ENCODE data around the gene RTL9.

Gene RTL9

DNA sequence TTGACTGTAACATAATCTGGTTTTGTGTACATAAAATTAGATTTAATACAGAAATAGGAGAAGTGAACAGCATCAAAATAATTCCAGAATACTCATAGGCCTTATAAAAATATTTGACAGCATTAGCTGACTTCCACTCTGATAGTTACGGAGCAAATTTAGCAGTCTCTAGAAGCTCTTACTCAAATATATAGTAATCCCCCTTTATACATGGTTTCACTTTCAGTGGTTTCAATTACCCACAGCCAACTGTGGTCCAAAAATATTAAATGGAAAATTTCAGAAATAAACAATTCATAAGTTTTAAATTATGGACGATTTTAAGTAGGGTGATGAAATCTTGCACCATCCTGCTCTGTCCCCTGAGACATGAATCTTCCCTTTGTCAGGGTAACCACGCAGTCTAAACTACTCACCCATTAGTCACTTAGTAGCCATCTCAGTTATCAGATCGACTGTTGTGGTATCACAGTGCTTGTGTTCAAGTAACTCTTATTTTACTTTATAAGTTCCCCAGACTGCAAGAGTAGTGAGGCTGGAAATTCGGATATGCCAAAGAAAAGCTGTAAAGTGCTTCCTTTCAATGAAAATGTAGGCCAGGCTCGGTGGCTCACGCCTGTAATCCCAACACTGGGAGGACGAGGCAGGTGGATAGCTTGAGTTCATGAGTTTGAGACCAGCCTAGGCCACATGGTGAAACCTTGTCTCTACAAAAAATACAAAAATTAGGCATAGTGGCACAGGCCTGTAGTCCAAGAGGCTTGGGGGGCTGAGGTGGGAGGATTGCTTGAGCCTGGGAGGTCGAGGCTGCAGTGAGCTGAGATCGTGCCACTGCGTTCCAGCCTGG is 17.2 kb upstream of the RTL9 start:
- DNase-seq (ENCODE audit: low read depth in 3 of 3): no peak

DNA sequence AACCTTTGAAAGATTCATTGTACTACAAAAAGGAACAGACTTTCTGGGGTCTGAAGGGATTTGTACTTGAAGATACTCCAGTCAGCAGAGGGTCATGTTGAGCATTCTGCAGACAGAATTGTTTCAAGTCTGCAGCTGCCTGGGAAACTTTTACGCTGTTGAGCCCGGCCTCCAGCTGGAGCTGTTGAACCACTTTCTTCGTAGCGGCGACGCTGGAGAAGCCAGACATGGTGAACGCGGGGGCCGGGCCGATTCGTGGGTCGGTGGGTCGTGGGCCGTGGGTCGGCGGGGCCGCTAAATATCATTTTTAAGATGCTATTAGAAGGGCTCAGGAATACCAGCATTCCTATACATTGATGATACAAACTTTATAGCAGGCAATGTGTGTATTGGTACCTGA is 12.0 kb upstream of the RTL9 start:
- DNase-seq (ENCODE audit: low read depth in 3 of 3): no peak

DNA sequence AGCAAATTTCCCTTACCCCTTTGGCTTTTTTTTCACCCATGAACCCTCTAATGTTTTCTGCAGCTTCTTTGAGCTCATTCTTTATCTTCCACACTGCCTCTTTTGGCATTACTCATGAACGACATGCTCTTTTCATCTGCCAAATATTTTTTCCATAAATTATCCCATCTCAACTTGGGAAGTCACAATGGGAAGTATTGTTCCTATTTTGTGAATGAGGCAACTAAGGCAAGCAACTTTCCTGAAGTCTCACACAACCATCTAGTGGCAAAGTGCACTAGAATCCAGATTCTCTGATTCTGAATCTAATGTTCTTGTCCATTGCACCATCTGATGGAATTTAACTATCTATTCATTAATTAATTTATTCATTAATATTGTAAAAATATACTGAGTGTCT is 625 bp downstream of the RTL9 start:
- no peak for DNase-seq (ENCODE audit: low read depth in 3 of 3)

DNA sequence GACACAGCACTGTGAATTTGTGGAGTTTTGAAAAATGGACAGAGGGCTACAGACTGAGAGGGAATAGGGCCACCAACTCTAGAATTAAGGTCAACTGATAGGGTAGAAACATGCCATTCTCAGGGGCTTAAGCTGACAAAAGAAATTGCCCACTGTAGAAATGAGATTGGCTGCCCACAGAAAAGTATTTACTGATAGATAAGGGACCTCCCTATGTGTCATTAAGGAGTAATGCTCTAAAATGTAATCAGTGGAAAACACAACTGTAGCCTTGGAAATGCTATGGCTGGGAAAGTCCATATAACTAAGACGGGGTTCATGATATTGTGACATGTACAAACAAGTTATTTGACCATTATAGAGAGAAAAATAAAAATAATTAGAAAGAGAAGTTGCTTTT is 4.6 kb downstream of the RTL9 start:
- no peak for DNase-seq (ENCODE audit: low read depth in 3 of 3)

DNA sequence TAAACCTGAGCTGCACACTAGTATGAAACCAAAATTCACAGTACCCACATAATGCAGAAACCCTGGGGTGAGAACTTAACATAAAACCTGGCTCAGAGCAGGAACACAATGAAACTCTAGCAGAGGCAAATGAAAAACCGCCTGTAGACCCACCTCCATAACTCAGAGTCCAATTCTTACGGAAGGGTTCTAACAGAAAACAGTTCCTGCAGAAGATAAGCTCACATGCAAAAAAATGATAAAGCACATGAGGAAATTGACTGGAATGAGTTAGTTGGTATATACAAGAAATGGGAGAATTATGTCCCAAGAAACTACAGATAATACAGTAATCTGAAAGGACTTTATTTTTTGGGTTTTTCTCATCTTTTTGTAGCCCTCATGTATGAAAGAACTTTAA is 14.7 kb downstream of the RTL9 start:
- no peak for DNase-seq (ENCODE audit: low read depth in 3 of 3)

DNA sequence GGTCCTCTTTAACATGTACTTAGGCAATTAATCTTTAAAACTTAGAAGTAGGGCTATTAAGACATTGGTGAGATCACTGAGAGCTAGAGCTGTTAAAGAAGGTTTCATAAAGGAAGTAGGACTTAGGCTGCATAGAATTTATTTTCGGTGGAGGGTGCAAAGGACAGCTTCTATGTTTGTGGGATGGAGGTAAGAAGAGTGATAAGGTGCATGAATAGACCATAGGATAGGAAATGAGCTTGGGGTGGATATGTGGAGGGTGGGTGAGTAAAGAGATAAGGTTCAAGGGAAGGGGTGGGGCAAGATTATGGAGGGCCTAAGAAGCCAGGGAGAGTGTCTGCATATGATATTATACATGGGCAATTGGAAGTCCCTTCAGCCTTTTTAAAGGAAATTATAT is 15.9 kb downstream of the RTL9 start:
- DNase-seq (ENCODE audit: low read depth in 3 of 3): no peak

DNA sequence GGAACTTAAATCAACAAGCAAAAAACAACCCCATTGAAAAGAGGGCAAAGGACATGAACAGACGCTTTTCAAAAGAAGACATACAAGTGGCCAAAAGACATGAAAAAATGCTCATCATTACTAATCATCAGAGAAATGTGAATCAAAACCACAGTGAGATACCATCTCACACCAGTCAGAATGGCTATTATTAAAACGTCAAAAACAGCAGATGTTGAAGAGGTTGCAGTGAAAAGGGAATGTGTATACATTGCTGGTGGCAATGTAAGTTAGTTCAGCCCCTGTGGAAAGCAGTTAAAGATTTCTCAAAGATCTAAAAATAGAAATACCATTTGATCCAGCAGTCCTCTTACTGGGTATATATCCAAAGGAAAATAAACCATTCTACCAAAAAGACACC is 22.6 kb downstream of the RTL9 start:
- no peak for DNase-seq (ENCODE audit: low read depth in 3 of 3)

DNA sequence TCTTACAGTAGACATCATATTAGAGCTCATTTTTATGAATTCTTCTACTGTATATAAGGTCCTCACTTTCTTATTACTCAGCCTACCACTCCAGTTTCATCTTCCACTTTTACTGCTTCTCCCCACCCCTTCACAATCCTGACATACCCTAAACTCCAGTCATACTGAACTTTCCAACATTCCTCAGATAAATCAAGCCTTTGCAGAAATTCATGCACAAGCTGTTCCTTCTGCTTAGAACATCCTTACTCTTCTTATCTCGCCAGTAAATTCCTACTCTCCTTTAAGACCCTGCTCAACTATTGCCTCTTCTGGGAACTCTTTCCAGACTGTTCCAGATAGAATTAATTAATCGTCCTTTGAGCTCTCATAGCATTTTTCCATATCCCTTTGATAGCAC is 24.8 kb downstream of the RTL9 start:
- DNase-seq (ENCODE audit: low read depth in 3 of 3): no peak

DNA sequence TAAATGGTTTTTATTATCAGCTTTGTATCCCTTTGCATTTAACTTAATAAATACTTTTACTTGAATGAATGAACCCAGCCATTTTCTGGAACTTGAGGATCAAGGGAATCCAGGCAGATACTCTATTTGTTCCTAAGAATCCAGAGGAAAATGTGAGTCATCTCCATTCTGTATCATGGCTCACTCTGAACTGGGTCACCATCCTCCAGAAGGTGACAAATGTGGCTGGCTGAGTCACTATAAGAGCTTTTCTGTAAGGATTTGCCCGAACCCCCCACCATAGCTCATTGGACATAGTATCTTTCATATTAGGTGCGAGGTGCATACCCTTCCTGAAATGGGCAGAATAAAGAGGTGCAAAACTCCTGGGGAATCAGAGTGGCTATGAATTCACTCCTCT is 25.8 kb downstream of the RTL9 start:
- DNase-seq (ENCODE audit: low read depth in 3 of 3): no peak

DNA sequence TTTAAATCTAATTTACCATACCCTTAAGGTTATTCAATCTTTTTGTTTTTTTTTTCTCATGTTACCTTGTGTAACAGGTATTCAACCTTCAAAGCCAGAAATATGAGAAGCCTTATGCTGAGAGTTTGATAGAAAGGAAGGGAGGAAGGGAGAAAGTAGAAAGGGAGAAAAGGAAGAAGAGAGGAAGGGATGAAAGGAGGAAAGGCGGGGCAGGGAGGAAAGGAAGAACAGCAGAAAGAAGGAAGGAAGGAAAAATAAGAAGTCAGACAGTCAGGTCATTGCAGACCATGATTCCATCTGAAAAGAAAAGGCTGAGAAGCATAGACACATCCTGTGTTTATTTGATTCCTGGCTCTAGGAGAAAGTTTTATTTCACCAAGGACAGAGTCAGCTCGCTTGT is 30.9 kb downstream of the RTL9 start:
- no peak for DNase-seq (ENCODE audit: low read depth in 3 of 3)

DNA sequence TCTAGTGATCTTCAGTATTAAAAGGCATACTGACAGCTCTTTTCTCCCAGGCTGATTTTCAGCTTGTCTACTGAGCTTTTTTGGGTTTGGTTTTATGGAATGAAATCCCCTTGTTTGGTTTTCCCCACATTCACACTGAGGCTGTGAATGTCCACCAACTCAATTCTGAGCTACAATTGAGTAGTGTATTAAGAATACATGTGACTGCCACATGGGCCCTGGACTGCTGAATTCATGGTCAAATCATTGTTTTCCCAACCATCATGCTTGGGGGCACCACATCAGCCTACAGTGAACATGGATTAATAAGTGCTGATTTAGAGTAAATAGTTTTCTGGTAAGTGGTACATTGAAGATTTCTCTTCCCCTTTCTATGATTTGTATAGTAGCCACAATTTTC is 32.4 kb downstream of the RTL9 start:
- DNase-seq (ENCODE audit: low read depth in 3 of 3): no peak

DNA sequence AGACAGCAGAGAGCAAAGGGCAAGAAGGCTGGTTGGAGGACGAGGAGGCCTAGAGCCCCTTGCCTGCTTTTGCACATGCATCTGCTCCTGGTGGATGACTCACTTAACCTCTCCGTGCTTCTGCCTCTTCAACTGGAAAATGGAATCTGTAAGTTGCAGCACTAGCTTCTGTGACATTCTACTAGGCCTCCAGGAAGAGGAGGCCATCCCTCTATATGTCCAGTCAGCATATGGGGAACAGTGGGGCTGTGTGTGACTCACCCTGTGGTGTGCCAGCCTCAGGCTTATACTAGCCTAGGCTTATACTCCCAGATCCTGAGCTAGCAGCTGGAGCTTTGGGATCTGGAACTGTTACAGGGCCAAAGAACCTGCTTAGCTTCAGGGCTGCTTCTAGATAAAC is 36.0 kb downstream of the RTL9 start:
- no peak for DNase-seq (ENCODE audit: low read depth in 3 of 3)

DNA sequence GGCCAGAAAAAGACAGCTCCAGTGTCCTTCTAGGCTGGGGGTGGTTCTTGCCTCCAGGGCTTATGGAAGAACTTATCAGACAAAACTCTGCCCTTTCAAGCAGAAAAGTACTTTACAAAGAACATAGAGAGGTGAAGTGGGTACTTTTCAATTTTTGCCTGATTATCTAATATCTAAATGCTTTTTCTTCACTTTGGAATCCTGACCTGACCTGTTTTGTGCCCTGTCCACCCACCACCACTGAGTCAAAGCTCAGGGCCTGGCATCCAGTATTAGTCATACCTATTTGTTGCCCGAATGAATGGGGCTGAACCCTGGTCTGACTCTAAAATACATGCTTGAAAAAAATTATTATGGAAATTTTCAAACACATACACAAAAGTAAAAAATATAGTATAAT is 37.2 kb downstream of the RTL9 start:
- no peak for DNase-seq (ENCODE audit: low read depth in 3 of 3)

DNA sequence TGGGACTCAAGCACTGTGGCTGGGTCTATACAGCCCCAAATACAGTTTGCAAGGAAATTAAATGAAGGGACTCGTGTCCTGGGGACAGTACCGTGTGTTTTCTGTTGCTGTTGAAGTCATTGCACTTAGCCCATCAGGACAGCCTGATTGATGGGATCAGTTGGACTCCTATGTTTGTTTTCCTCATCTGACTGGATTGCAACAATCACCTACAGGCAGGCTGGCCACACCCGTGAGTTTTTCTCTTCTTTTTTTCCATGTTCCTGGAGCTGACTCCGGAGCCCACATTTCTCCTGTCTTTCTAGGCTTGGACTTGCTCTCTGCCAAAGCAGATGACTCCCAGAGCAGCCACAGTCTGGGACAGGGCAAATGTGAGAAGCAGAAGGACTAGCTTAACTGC is 38.1 kb downstream of the RTL9 start:
- no peak for DNase-seq (ENCODE audit: low read depth in 3 of 3)

DNA sequence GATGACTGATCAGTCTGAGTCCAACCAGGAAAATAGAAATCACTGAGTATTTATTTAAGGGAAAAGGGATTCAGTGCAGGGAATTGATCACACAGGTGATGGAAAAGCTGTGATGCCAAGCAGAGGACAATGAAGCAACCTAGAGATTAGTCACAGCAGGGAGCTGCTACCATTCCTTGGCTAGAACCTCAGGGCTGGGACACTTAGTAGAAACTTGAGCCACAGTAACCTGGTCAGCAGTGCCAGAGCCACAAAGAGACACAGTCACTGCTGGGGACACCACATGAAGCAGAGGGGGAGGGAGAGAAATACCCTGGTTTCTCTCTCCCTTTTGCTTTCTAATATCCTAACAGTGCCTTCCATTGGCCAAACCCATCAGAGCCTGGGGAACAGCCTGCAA is 38.7 kb downstream of the RTL9 start:
- DNase-seq (ENCODE audit: low read depth in 3 of 3): no peak

DNA sequence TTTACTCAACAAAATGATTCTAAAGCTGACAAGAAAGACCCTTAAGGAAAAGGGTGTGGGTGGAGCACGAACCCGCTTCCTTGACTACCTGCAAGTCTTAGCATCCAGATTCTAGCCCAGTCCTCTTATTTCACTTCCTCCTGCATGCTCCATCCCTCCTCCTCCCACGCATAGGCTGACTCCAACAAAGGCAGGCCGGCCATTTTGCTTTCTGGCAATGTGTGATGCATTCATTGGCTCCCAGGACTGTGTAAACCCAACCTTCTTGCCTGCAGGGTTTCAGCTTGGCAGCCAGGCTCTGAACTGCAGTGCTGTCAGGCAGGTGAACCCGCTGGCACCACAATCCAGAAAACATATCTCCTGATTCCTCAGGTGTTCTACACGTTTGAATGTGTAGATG is 39.3 kb downstream of the RTL9 start:
- DNase-seq (ENCODE audit: low read depth in 3 of 3): no peak

DNA sequence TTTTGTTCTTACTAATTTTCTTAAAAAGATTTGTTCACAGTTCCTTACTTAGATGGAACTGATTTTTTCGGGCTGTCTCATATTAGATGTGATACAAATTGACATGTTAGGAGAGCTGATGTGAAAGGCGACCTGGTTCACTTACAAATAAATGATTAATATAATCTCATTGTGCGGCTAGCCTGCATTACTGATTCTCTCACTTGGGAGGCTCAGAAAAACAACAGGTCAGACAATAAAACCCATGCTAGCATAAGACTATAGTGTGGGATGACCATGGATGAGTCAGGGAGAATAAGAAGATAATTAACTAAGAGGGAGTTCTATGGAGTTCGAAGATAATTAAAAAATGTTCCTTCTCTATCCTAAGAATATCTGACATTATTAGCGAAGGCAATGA is 40.8 kb downstream of the RTL9 start:
- DNase-seq (ENCODE audit: low read depth in 3 of 3): no peak

DNA sequence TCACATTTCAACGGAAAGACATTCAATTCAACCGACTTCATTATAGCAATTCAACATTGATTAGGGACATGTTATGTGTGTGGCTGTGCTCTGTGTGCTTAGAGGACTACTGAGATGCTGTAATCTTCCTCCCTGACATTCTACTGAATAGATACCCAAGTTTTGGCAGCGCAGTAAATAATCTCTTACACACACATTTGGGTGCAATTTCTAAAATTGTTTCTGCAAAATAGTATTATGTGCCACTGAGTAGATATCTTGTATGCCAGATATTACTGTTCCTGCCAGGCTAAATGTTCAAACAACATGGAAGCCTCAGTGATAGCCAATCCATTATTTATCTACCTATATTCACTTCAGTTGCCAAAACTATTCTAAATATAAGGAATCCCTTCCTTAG is 41.3 kb downstream of the RTL9 start:
- no peak for DNase-seq (ENCODE audit: low read depth in 3 of 3)

DNA sequence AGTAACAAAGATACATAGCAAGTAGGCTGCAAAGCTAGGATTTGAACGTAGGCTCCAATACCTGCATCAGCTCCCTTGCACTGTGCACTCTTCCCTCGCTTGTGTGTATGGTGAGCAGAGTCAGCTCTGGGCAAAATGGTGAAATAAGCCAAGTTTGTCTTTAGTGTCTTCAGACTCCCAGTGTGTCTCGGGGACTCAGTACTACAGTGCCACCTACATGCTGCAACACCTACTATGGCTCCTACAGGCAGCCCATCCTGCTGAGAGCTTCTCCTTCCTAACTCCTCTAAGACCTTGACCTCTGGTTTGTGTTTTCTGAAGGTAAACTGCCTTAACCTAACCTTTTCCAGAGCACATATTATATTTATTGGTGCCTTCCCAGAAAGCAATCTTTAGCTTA is 42.5 kb downstream of the RTL9 start:
- DNase-seq (ENCODE audit: low read depth in 3 of 3): no peak

DNA sequence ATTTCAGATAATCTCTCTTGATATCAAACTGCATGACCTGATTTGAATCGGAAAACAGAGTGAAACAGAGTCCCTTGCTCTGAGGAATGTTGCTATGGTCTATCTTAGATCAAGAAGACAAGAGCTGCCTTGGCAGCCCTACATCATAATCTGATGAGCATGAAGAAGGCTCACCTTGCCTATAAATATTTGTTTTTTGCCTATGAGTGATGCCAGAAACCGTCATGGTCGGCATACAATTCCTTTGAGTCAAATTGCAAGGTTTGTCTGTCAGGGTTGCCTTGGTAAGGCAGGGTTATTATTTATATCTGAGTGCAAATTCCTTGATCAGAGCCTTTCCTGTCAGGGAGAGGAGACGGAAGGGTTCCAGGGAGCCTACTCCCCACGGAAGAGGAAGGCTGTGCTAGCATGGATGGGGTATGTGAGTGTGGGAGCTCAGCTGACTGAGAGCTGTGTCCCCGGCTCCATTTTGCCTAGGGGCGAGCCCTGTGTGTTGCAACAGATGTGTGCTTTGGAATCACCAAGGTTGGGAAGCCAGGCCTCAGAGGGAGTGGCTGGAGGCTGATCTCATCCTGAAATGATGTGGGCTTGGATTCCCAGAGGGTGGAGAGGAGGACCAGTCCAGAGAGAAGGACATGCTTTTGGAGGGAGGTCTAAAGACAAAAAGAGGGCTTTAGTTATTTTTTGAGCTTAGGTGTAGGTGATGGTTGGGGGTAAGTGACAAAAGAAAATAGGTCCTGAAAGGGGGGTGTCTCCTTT is 43.6 kb downstream of the RTL9 start:
- no peak for DNase-seq (ENCODE audit: low read depth in 3 of 3)

DNA sequence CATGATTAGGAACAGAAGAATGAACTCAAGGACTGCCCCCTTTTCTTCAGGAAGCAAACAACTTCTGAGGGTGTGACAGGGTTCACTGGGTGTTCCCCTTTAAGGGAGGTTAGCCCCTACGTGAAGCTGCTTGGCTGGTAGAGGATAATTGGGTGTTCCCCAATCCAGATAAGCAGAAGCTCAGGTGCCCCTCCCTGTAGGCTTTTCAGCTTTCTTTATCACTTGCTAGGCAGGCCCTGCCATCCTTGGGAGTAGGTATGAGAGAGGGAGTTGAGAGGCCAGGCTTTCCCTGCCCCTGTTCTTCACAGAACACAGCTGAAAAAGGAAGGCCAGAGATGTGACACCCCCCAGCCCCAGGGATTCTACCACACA is 44.2 kb downstream of the RTL9 start:
- DNase-seq (ENCODE audit: low read depth in 3 of 3): no peak

DNA sequence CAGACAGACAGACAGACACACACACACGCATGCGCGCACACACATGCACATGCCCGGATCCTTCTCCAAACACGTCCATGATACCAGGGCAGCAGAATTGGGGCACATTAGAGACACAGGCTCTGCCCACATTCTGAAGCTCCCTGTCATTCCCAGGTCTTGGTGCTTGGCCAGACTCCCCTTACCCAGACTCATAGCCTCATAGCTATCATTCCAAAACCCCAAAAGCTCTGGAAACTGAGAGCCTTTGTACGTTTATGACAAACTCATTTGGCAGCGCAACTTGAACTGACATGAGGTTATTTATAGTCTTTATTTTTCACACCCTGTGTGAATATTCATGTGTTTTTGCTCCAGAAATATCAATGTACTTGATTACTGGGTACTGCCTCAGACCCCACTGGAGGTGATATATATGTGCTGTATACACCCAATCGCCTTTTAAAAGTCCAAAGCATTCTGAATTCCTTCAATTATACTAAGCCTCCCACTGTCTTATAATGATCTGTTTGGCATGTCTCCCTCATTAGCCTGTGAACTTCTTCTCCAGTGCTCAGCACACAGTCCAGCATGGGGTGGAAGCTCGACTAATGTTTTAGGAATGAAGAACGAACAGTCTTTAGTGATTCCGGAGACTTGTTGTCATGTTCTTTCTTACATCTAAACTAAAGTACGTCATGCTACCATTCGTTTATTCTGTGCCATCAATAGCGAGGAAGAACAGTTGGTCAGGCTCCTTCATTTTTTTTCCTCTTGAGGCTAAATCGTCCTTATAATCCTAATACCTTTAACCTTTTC is 45.0 kb downstream of the RTL9 start:
- DNase-seq (ENCODE audit: low read depth in 3 of 3): no peak

DNA sequence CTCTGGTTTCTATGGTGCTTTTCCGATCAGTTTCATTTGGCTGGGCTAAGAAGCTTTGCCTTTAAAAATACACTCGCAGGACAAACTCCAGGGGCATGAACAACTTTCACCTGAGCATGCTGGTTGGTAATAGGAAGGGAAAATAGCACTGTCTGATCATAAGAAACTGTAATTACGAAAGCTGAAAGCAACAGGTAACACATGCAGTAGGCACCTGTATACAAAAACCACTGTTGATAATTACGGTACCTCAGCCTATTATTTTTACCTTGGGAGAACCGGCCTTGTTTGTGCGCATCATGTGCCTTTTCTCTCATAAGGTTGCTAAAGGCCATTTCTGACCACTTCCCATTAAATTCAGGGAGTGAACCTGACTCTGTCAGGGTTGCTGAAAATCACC is 45.7 kb downstream of the RTL9 start:
- no peak for DNase-seq (ENCODE audit: low read depth in 3 of 3)
